WTC11 (cell line): Measurements from ENCODE around the gene OCIAD1. TPM values are rescaled to one million over a fixed set of nuclear protein-coding genes. Genes with fewer than 3 reads are reported as not detected.

Experiments
- ATAC-seq: fragments of 200-7000 bp; cut with Tn5 transposase; 2 replicates; pipeline ENCODE4 v1.10.0; 2021; ENCODE audit warnings: mild to moderate bottlenecking, moderate library complexity
- CTCF ChIA-PET: fragments of 300-600 bp; sonication (Branson Sonifier 250); formaldehyde crosslinking; loops from one replicate; lab custom pipeline; 2021; ENCODE audit warnings: antibody characterized with exemption; lab: Charles Lee
- POLR2A ChIA-PET: fragments of 350-600 bp; sonication (Branson Sonifier 250); formaldehyde crosslinking; loops from one replicate; lab custom pipeline; 2021; ENCODE audit warnings: antibody characterized with exemption; lab: Charles Lee
- DNase-seq: peaks from one replicate; pipeline ENCODE4 v3.0.0; 2021; ENCODE audit warnings: low spot score
- H3K27ac Mint-ChIP-seq: 2 replicates; pipeline ENCODE4 v1.8.0; 2021; ENCODE audit warnings: mixed read lengths
- H3K27me3 Mint-ChIP-seq: 2 replicates; pipeline ENCODE4 v1.8.0; 2021; ENCODE audit warnings: low read depth, mild to moderate bottlenecking, moderate library complexity, mixed read lengths
- H3K36me3 Mint-ChIP-seq: 2 replicates; pipeline ENCODE4 v1.8.0; 2021; ENCODE audit warnings: mixed read lengths
- H3K4me1 Mint-ChIP-seq: 2 replicates; pipeline ENCODE4 v1.8.0; 2022; ENCODE audit warnings: mixed read lengths
- H3K4me3 Mint-ChIP-seq: 2 replicates; pipeline ENCODE4 v1.8.0; 2021; ENCODE audit warnings: mild to moderate bottlenecking, moderate library complexity, mixed read lengths
- H3K9me3 Mint-ChIP-seq: 2 replicates; pipeline ENCODE4 v1.8.0; 2021; ENCODE audit warnings: mixed read lengths
- CREB1 ChIP-seq: sonication (generic); formaldehyde crosslinking; IDR thresholded peaks from 2 replicates; pipeline ENCODE4 v1.8.0; 2023; ENCODE audit warnings: mild to moderate bottlenecking, missing genetic modification reagents
- CREM ChIP-seq: sonication (generic); formaldehyde crosslinking; IDR thresholded peaks from 2 replicates; pipeline ENCODE4 v1.8.1; 2022; ENCODE audit warnings: mild to moderate bottlenecking, missing genetic modification reagents, moderate library complexity
- EMX1 ChIP-seq: fragments of 250-450 bp; sonication (Bioruptor Pico); IDR thresholded peaks from 2 replicates; pipeline ENCODE4 v1.8.0; 2021; ENCODE audit warnings: mild to moderate bottlenecking
- ESRRA ChIP-seq: sonication (generic); formaldehyde crosslinking; IDR thresholded peaks from 2 replicates; pipeline ENCODE4 v1.8.1; 2022; ENCODE audit warnings: mild to moderate bottlenecking, missing genetic modification reagents, borderline replicate concordance
- ETV6 ChIP-seq: sonication (generic); formaldehyde crosslinking; IDR thresholded peaks from 2 replicates; pipeline ENCODE4 v1.8.1; 2022; ENCODE audit warnings: mild to moderate bottlenecking, missing genetic modification reagents
- FOXJ3 ChIP-seq: sonication (generic); formaldehyde crosslinking; IDR thresholded peaks from 2 replicates; pipeline ENCODE4 v1.9.0; 2021; ENCODE audit warnings: missing genetic modification reagents, mild to moderate bottlenecking, borderline replicate concordance
- GABPB1 ChIP-seq: sonication (generic); formaldehyde crosslinking; IDR thresholded peaks from 2 replicates; pipeline ENCODE4 v1.8.1; 2023; ENCODE audit warnings: mild to moderate bottlenecking, missing genetic modification reagents
- MYBL2 ChIP-seq: sonication (generic); formaldehyde crosslinking; IDR thresholded peaks from 2 replicates; pipeline ENCODE4 v1.8.1; 2023; ENCODE audit warnings: mild to moderate bottlenecking, moderate library complexity, missing genetic modification reagents
- OVOL2 ChIP-seq: fragments of 250-450 bp; sonication (Bioruptor Pico); IDR thresholded peaks from 2 replicates; pipeline ENCODE4 v1.9.0; 2021; ENCODE audit warnings: mild to moderate bottlenecking, borderline replicate concordance
- PRDM15 ChIP-seq: sonication (generic); formaldehyde crosslinking; IDR thresholded peaks from 2 replicates; pipeline ENCODE4 v1.8.0; 2022; ENCODE audit warnings: missing genetic modification reagents
- PRRX2 ChIP-seq: fragments of 250-450 bp; sonication (Bioruptor Pico); IDR thresholded peaks from 2 replicates; pipeline ENCODE4 v1.8.0; 2021; ENCODE audit warnings: mild to moderate bottlenecking
- SOX15 ChIP-seq: fragments of 250-450 bp; sonication (Bioruptor Pico); IDR thresholded peaks from 2 replicates; pipeline ENCODE4 v1.9.0; 2021; ENCODE audit warnings: mild to moderate bottlenecking
- ZNF121 ChIP-seq: sonication (generic); formaldehyde crosslinking; IDR thresholded peaks from 2 replicates; pipeline ENCODE4 v1.8.0; 2023; ENCODE audit warnings: missing genetic modification reagents
- ZNF317 ChIP-seq: sonication (generic); formaldehyde crosslinking; IDR thresholded peaks from 2 replicates; pipeline ENCODE4 v1.8.1; 2023; ENCODE audit warnings: low read depth, mild to moderate bottlenecking, moderate library complexity, missing genetic modification reagents, borderline replicate concordance
- ZNF416 ChIP-seq: fragments of 250-450 bp; sonication (Bioruptor Pico); IDR thresholded peaks from 2 replicates; pipeline ENCODE4 v1.9.0; 2021; ENCODE audit warnings: mild to moderate bottlenecking, inconsistent platforms
- ZNF425 ChIP-seq: fragments of 250-450 bp; sonication (Bioruptor Pico); conservative IDR thresholded peaks from 2 replicates; pipeline ENCODE4 v1.9.0; 2021; ENCODE audit warnings: mild to moderate bottlenecking
- ZNF512 ChIP-seq: sonication (generic); formaldehyde crosslinking; IDR thresholded peaks from 2 replicates; pipeline ENCODE4 v1.8.1; 2022; ENCODE audit warnings: missing genetic modification reagents, borderline replicate concordance
- ZNF671 ChIP-seq: fragments of 250-450 bp; sonication (Bioruptor Pico); IDR thresholded peaks from 2 replicates; pipeline ENCODE4 v1.8.0; 2021; ENCODE audit warnings: mild to moderate bottlenecking
- total RNA-seq: library from RNA; stranded (reverse); gene quantifications from 3 replicates; pipeline ENCODE4 v1.2.3, GENCODE V29; 2021
- TF ChIP-seq, protein P1 (sequence below): sonication (generic); formaldehyde crosslinking; IDR thresholded peaks from 2 replicates; pipeline ENCODE4 v1.8.1; 2023; ENCODE audit warnings: mild to moderate bottlenecking, missing genetic modification reagents
- TF ChIP-seq, protein P2 (sequence below): sonication (generic); formaldehyde crosslinking; IDR thresholded peaks from 2 replicates; pipeline ENCODE4 v1.8.0; 2022; ENCODE audit warnings: mild to moderate bottlenecking, missing genetic modification reagents
- TF ChIP-seq, protein P3 (sequence below): sonication (generic); formaldehyde crosslinking; IDR thresholded peaks from 2 replicates; pipeline ENCODE4 v1.8.1; 2022; ENCODE audit warnings: mild to moderate bottlenecking, missing genetic modification reagents, moderate library complexity, borderline replicate concordance
- TF ChIP-seq, protein P4 (sequence below): fragments of 250-450 bp; sonication (Bioruptor Pico); IDR thresholded peaks from 2 replicates; pipeline ENCODE4 v1.9.0; 2021; ENCODE audit warnings: mild to moderate bottlenecking

OCIAD1 gene
- total RNA-seq, 1 experiment from 2014 or later = 135 TPM

DNA sequence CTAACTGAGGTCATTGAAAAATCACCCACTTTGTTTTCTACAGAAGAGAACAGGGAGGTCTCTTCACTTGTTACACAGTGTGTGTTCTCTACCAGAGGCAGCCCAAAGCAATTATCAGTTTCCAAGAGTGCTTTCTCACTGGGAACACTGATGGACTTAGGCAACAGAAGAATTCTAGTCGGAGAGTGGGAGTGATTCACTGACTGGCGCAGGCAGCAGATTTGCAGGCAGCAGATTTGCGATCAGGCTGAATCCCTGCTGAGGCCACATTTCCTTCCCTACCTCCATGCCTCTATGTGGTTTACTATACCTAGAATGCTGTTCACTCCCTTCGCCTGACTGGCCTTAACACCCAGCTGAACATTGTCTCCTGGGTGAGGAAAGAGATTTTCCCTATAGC lies 69.1 kb downstream of the OCIAD1 start:
- no peak for ATAC-seq
- Mint-ChIP-seq H3K4me1 (peaks cover 5% of the 10 kb centered on the region), H3K4me3 (no peak overlapping the region), H3K36me3 (peaks cover 72% of the 10 kb centered on the region), H3K27ac (no peak overlapping the region), H3K27me3 (no peaks in the 10 kb centered on the region), H3K9me3 (no peaks in the 10 kb centered on the region)
- no peak for TF ChIP-seq SOX15 (CRISPR knock-in tag)
- TF ChIP-seq CREB1 (CRISPR knock-in tag) = no peak
- ChIA-PET CTCF (no interaction called here), POLR2A (no interaction called here)
- no peak for DNase-seq

GRCh38 chr4:48901196-48901595 lies 70.3 kb downstream of the OCIAD1 start:
- H3K9me3 Mint-ChIP-seq = no peaks in the 10 kb centered on the region
- POLR2A ChIA-PET = interaction anchor here (0.6 kb wide), 1 partner anchor 74 kb away, joined by 4 read pairs; no protein-coding TSS in a partner anchor
- H3K4me3 Mint-ChIP-seq = no peak overlapping the region
- H3K4me1 Mint-ChIP-seq = peaks cover 16% of the 10 kb centered on the region
- TF ChIP-seq ZNF416 (CRISPR knock-in tag) (no peak), ETV6 (CRISPR knock-in tag) (no peak), ZNF317 (CRISPR knock-in tag) (no peak), OVOL2 (CRISPR knock-in tag) (no peak), ZNF512 (CRISPR knock-in tag) (no peak), ZNF425 (CRISPR knock-in tag) (no peak), GABPB1 (CRISPR knock-in tag) (no peak), ZNF671 (CRISPR knock-in tag) (no peak), PRDM15 (CRISPR knock-in tag) (no peak), FOXJ3 (CRISPR knock-in tag) (no peak), PRRX2 (CRISPR knock-in tag) (no peak), MYBL2 (CRISPR knock-in tag) (no peak), CREM (CRISPR knock-in tag) (no peak), EMX1 (CRISPR knock-in tag) (no peak), ZNF121 (CRISPR knock-in tag) (no peak), ESRRA (no peak)
- TF ChIP-seq, protein P1, sequence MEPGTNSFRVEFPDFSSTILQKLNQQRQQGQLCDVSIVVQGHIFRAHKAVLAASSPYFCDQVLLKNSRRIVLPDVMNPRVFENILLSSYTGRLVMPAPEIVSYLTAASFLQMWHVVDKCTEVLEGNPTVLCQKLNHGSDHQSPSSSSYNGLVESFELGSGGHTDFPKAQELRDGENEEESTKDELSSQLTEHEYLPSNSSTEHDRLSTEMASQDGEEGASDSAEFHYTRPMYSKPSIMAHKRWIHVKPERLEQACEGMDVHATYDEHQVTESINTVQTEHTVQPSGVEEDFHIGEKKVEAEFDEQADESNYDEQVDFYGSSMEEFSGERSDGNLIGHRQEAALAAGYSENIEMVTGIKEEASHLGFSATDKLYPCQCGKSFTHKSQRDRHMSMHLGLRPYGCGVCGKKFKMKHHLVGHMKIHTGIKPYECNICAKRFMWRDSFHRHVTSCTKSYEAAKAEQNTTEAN (CRISPR knock-in tag) = no peak
- TF ChIP-seq, protein P2, sequence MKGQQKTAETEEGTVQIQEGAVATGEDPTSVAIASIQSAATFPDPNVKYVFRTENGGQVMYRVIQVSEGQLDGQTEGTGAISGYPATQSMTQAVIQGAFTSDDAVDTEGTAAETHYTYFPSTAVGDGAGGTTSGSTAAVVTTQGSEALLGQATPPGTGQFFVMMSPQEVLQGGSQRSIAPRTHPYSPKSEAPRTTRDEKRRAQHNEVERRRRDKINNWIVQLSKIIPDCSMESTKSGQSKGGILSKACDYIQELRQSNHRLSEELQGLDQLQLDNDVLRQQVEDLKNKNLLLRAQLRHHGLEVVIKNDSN (CRISPR knock-in tag) = no peak
- TF ChIP-seq, protein P3, sequence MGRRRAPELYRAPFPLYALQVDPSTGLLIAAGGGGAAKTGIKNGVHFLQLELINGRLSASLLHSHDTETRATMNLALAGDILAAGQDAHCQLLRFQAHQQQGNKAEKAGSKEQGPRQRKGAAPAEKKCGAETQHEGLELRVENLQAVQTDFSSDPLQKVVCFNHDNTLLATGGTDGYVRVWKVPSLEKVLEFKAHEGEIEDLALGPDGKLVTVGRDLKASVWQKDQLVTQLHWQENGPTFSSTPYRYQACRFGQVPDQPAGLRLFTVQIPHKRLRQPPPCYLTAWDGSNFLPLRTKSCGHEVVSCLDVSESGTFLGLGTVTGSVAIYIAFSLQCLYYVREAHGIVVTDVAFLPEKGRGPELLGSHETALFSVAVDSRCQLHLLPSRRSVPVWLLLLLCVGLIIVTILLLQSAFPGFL (CRISPR knock-in tag) = no peak
- TF ChIP-seq, protein P4, sequence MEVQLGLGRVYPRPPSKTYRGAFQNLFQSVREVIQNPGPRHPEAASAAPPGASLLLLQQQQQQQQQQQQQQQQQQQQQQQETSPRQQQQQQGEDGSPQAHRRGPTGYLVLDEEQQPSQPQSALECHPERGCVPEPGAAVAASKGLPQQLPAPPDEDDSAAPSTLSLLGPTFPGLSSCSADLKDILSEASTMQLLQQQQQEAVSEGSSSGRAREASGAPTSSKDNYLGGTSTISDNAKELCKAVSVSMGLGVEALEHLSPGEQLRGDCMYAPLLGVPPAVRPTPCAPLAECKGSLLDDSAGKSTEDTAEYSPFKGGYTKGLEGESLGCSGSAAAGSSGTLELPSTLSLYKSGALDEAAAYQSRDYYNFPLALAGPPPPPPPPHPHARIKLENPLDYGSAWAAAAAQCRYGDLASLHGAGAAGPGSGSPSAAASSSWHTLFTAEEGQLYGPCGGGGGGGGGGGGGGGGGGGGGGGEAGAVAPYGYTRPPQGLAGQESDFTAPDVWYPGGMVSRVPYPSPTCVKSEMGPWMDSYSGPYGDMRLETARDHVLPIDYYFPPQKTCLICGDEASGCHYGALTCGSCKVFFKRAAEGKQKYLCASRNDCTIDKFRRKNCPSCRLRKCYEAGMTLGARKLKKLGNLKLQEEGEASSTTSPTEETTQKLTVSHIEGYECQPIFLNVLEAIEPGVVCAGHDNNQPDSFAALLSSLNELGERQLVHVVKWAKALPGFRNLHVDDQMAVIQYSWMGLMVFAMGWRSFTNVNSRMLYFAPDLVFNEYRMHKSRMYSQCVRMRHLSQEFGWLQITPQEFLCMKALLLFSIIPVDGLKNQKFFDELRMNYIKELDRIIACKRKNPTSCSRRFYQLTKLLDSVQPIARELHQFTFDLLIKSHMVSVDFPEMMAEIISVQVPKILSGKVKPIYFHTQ = no peak
- TF ChIP-seq, all 79 proteins: peak for 0
- CTCF ChIA-PET = interaction anchor here (1.0 kb wide), 1 partner anchor 48 kb away, joined by 3 read pairs; no protein-coding TSS in a partner anchor
- ATAC-seq = no peak
- no peak for DNase-seq
- peaks cover 61% of the 10 kb centered on the region for H3K36me3 Mint-ChIP-seq
- H3K27ac Mint-ChIP-seq = no peak overlapping the region
- no peaks in the 10 kb centered on the region for H3K27me3 Mint-ChIP-seq
